ENCODE measurements around the gene FBXO39.
"Not testable (repeated sequence)": the region's sequence is repeated elsewhere in the genome, so short reads cannot be mapped to it uniquely, and the experiment has no call there.

DNA sequence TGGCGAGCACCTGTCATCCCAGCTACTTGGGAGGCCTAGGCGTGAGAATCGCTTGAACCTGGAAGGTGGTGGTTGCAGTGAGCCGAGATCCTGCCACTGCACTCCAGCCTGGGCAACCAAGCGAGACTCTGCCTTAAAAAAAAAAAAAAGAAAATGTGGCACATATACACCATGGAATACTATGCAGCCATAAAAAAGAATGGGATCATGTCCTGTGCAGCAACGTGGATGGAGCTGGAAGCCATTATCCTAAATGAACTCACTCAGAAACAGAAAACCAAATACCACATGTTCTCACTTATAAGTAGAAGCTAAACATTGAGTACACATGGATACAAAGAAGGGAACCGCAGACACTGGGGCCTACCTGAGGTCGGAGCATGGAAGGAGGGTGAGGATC lies 1.1 kb upstream of the FBXO39 start:
- TF ChIP-seq, protein P1, sequence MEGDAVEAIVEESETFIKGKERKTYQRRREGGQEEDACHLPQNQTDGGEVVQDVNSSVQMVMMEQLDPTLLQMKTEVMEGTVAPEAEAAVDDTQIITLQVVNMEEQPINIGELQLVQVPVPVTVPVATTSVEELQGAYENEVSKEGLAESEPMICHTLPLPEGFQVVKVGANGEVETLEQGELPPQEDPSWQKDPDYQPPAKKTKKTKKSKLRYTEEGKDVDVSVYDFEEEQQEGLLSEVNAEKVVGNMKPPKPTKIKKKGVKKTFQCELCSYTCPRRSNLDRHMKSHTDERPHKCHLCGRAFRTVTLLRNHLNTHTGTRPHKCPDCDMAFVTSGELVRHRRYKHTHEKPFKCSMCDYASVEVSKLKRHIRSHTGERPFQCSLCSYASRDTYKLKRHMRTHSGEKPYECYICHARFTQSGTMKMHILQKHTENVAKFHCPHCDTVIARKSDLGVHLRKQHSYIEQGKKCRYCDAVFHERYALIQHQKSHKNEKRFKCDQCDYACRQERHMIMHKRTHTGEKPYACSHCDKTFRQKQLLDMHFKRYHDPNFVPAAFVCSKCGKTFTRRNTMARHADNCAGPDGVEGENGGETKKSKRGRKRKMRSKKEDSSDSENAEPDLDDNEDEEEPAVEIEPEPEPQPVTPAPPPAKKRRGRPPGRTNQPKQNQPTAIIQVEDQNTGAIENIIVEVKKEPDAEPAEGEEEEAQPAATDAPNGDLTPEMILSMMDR (IDR thresholded peaks at IDR 0.05), result not testable (repeated sequence)
- TF ChIP-seq EZH2 (IDR thresholded peaks at IDR 0.05; ENCODE audit: borderline replicate concordance, insufficient read depth, low read depth, low read length, poor library complexity, severe bottlenecking), result not testable (repeated sequence)

Data from B cell (primary cell).